Measurements from ENCODE around the gene ITPR2. TPM values are rescaled to one million over a fixed set of nuclear protein-coding genes. Genes with fewer than 3 reads are reported as not detected.

The ITPR2 gene
- total RNA-seq, 4 donors from 2014 or later = 34.1 to 53.0 (median 41.0) TPM

DNA sequence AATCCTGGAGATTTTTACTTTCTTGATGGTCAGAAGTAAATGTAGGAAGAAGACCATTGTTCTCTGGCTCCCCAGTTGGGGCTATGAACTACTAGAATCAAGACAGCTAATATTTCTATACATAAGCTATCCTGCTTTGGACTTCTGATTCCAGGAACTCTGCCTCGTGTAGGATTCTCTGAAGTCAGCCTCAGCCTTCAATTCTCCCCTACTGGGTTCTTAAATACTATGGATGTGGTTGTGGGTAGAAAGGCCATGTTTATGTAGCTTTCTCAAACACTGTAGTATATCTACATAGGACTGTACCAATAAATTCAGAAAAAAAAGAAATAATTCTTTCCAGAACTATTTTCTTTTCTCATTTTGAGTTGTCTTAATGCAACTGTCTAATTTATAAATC lies 302.5 kb downstream of the ITPR2 start:
- TF ChIP-seq, protein P1, sequence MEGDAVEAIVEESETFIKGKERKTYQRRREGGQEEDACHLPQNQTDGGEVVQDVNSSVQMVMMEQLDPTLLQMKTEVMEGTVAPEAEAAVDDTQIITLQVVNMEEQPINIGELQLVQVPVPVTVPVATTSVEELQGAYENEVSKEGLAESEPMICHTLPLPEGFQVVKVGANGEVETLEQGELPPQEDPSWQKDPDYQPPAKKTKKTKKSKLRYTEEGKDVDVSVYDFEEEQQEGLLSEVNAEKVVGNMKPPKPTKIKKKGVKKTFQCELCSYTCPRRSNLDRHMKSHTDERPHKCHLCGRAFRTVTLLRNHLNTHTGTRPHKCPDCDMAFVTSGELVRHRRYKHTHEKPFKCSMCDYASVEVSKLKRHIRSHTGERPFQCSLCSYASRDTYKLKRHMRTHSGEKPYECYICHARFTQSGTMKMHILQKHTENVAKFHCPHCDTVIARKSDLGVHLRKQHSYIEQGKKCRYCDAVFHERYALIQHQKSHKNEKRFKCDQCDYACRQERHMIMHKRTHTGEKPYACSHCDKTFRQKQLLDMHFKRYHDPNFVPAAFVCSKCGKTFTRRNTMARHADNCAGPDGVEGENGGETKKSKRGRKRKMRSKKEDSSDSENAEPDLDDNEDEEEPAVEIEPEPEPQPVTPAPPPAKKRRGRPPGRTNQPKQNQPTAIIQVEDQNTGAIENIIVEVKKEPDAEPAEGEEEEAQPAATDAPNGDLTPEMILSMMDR (IDR thresholded peaks at IDR 0.05; ENCODE audit: low read depth) = no peak

DNA sequence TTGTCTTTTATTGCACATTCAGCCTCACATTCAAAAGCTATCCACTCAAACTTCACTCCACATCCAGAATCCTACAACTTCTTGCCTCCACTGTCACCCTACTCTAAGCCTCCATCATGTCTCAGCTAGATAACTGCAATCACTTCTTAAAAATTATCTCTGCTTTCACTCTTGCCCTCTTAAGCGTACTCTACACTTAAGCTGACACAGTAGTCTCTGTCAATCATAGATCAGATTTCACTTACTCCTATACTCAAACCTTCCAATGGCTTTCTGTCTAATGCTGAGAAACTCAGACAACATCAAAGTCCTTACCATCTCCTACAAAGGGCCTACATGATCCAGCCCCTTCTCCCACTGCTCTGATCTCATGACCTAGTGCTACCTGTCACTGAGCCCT lies 304.1 kb downstream of the ITPR2 start:
- TF ChIP-seq, protein P1 (IDR thresholded peaks at IDR 0.05; ENCODE audit: low read depth) = no peak

DNA sequence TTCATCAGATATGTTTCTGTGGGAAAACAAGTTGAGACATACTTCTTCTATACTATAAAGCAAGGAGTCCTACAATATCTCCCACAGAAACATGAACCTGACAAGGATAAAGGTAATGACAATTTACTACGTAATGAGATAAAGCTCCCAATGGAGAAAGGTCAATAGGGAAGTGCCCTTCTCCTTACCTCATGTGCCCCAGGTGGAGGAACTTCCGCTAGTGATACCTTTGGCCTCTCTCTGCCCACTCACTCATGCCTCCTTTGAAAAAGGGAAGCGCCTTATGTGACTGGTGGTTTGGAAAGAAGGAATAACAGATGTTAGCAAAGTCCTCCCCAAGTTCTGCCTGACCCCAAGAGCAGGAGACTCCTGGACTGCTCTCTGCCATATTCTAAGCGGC lies 305.3 kb downstream of the ITPR2 start:
- TF ChIP-seq, protein P1 (IDR thresholded peaks at IDR 0.05; ENCODE audit: low read depth) = no peak

- TF ChIP-seq, protein P1 (IDR thresholded peaks at IDR 0.05; ENCODE audit: low read depth) = no peak
Measured at GRCh38 chr12:26524862-26525465, 308.0 kb downstream of the ITPR2 start.

DNA sequence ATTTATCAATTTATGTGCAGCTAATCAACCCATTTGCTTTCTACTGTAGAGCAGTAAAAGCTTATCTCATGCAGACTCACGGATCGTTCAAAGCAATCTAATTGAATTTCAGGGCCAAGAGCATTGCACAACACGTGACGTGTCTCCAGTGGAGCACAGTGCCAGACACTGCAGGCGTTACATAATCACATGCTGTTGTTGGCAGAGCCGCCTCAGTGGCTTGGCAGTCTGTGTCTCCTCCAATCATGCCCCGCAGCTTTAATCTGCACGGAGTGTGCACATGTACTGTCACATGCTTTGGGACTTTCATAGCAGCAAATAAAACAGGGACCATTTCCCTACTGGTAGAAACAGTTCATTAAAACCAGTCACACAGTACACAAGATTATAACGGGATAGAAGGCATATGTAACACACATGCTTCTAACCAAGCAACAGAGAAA lies 309.3 kb downstream of the ITPR2 start:
- TF ChIP-seq, protein P1 (IDR thresholded peaks at IDR 0.05; ENCODE audit: low read depth) = no peak

DNA sequence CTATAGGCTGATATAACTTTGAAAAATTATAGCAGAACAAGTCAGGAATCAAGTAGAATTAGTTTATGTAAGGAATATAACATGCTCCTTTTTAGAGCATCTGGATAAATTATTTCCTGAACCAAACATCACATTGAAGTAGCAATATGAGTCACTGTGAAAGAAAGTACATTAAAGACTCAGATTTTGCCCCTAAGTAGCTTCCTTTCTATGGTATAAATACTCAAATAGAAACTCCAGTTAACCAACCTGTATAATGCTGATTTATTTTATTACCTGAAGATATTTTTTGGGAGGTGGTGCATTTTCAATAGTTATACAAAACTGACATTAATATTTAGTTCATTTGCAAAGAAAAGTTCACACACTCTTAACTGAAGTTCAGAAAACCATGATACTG lies 312.1 kb downstream of the ITPR2 start:
- TF ChIP-seq, protein P1 (IDR thresholded peaks at IDR 0.05; ENCODE audit: low read depth) = no peak

GRCh38 chr12:26520109-26520508 lies 312.9 kb downstream of the ITPR2 start:
- TF ChIP-seq, protein P1 (IDR thresholded peaks at IDR 0.05; ENCODE audit: low read depth) = no peak
